ENCODE results near the gene MEF2D. TPM values are rescaled to one million over a fixed set of nuclear protein-coding genes. Genes with fewer than 3 reads are reported as not detected.

The MEF2D gene
- total RNA-seq, 1 donor from 2014 or later = 67.0 TPM

- no peak for DNase-seq (ENCODE audit: extremely low read depth, low read depth, low spot score)
These were observed 28.8 kb downstream of the MEF2D start for GRCh38 chr1:156471496-156472490.

GRCh38 chr1:156470473-156470872 is 30.1 kb downstream of the MEF2D start:
- DNase-seq (ENCODE audit: extremely low read depth, low read depth, low spot score) = no peak

GRCh38 chr1:156468693-156469345 is 31.8 kb downstream of the MEF2D start:
- no peak for DNase-seq (ENCODE audit: extremely low read depth, low read depth, low spot score)

GRCh38 chr1:156467906-156468305 is 32.7 kb downstream of the MEF2D start:
- no peak for DNase-seq (ENCODE audit: extremely low read depth, low read depth, low spot score)

GRCh38 chr1:156467385-156467784 is 33.2 kb downstream of the MEF2D start:
- DNase-seq (ENCODE audit: extremely low read depth, low read depth, low spot score) = no peak

DNA sequence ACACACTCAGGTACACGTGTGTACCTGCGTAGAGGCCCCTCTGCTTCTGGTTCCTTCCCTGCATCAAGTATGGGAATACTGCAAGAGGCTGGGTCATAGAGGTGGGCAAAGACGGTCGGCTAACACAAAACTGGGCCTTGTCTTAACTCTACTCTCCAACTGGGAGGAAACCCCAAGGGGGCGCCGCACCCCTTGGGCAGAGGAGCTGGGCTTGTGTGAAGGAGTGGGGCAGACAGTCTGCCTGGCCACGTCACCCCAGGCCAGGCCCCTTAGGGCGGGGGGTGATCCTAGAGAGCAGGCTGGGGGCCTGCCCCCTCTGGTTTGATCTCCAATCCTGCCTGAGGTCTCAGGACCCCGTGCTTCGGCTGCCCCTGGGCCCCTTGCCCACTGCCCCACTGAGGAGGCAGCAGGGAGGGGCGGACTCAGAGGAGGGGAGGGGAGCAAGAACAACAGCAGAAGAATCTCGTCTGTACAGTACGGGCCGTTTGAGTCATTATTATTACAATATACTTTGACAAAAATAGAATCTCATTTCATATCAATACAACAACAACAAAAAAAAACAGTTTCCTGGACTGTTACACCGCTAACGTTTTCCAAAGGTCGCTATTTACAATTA is 34.7 kb downstream of the MEF2D start:
- no peak for DNase-seq (ENCODE audit: extremely low read depth, low read depth, low spot score)

DNA sequence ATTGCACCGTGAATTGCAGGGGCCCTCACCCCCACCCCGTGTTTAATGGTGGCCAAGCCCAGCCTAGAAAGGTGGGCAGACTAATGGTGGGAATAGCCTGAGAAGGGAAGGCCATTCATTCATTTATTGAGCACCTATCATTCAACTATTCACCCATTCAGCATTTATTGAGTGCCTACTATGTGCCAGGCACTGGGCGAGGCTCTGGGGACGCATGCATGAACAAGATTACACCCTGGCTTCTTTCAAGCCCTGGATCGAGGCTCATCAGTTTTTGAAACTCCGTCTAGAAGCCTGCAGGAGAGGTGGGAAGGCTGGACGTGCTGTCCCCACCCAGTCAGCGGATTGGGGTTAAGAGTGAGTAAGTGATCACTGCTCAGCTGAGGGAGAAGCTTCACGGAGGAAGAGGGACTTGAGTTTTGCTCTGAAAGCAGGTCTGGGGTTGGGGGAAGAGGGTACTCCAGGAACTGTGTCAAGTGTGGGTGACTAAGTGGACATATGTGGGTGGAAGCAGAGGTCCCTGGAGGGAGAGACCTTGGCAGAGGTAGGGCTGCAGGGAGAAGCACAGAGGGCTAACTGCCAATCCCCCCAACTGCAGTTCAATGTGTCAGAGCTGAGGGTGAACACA is 35.6 kb downstream of the MEF2D start:
- no peak for DNase-seq (ENCODE audit: extremely low read depth, low read depth, low spot score)

DNA sequence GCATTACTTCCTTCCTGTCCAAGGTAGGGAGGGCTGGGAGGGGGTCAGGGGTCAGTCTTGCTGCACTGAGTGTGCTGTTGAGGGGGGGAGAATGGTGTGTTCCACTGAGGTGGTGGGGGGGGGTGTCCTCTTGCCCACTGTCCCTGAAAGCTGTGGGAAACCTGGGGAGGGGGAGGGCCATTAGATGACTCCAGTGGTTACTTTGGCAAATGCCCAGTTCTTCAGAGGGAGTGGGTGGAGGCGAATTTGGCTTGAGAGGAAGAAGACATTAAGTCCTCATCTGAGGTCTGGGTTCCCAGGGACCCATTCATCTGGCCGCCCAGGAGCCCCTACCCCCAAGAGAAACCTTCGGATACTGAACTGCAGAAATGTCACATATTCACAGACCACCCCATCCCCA is 36.2 kb downstream of the MEF2D start:
- DNase-seq (ENCODE audit: extremely low read depth, low read depth, low spot score) = no peak

DNA sequence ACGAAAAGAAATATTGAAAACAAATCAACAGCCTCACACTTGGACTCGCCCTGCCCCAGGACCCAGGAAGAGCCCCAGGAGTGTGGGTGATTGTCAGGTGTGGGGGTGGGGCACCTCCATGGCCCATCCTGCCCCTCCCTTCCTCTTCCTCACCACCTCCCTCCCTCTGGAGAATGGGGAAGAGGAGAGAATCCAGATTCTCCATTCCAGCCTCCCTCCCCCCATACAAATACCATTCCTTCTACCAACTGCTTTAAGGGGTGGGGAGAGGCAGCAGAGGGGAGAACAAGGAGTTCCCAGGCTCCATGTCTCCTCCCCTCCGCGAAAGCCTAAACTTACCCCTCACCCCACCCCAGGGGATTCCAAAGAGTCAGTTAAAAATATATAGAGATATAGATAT is 36.7 kb downstream of the MEF2D start:
- DNase-seq (ENCODE audit: extremely low read depth, low read depth, low spot score) = no peak

DNA sequence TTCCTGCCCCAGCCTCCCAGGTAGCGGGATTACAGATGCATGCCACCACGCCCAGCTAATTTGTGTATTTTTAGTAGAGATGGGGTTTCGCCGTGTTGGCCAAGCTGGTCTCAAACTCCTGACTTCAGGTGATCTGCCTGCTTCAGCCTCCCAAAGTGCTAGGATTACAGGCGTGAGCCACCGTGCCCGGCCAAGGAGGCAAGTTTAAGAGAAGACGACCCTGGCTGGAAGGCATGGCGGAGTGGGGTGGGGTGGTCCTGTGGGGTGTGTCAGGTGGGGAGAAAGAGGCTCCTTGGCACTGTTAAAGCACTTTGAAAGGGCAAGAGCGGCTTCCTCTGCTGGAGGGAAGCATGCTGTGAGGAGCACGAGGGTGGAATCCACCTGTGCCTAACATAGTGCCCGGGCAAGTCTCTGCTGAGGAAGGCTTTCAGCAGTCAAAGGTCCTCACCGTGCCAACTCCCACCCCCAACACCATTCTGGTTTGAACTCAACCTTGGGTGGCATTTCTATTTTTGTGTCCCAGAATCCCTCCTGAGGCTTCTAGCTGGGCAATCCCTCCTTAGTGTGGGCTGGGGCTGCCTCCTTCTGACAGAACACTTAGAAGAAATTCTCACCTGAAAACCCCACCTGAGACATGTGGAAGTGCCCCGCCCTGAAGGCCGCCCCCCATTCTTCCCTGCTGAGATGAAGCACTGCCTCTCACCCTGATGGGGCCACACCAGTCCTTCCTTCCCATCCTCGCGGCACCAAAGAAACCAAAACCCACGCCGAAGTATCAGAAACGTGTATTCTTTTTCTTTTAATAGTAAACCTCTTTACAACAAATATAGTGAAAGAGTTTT is 37.4 kb downstream of the MEF2D start:
- DNase-seq (ENCODE audit: extremely low read depth, low read depth, low spot score) = no peak

DNA sequence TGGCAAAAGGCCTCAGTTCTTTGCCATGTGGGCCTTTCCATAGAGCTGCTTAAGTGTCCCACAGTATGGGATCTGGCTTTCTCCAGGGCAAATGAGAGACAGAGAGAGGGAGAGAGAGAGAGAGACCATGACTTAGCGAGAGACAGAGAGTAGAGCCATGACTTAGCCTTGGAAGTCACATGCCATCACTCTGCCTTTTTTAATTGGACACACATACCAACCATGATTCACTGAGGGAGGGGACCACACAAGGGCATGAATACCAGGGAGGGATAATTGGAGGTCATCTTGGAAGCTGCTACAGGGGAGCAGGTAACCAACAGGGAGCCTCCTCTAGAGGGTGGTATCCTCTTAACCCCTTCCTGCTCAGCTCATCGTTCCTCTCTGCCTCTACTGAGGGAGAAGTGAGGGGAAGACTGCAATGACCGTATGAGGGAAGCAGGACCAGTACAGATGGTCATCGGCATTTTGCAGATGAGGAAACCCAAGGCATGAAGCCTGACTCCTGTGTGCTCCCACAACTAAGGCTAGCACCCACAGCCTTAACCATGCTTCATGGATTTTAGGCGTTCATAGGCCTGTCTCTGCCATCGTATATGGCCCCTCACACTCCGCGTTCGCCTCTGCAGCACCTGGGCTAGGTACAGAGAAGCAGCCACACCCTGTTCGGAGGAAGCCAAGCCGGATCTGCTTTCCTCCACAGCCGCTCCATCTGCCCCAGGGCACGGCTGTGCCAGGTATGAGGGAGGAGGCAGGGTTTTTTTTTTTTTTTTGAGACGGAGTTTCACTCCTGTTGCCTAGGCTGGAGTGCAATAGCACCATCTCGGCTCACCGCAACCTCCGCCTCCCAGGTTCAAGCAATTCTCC is 38.6 kb downstream of the MEF2D start:
- no peak for DNase-seq (ENCODE audit: extremely low read depth, low read depth, low spot score)

GRCh38 chr1:156461109-156461508 is 39.5 kb downstream of the MEF2D start:
- DNase-seq (ENCODE audit: extremely low read depth, low read depth, low spot score) = no peak

DNA sequence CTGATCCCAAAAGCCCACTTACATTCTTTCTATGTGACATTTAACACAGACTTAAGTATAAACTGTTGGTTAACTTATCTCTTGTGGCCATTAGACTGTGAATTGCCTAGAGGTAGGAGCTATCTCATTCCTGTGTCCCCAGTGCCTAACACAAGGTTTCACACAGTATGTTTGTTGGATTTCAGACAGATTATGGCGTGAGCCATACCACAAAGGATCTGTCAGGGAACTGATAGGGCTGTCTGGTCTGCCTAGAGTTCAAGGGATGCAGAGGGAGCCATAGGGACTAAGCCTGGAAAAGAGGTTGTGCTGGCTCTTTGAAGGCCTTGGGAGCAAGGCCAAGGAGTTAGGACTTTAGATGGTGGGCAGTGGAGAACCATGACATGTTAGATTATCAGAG is 40.0 kb downstream of the MEF2D start:
- no peak for DNase-seq (ENCODE audit: extremely low read depth, low read depth, low spot score)

DNA sequence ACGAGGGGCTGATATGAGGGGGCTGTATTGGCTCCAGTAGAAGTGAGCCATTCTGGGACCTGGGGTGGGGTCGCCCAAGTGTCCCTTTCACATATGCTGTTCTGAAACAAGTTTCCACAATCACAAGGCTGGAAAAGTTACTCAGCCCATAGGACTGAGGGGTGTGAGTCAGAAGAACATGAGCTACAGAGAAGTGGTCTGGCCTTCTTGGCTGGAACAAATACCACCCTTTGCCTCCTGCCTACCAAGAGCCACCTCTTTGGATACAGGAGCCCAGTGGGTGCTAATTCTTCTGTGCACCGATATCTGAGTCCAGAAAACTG is 42.4 kb downstream of the MEF2D start:
- DNase-seq (ENCODE audit: extremely low read depth, low read depth, low spot score) = no peak

DNA sequence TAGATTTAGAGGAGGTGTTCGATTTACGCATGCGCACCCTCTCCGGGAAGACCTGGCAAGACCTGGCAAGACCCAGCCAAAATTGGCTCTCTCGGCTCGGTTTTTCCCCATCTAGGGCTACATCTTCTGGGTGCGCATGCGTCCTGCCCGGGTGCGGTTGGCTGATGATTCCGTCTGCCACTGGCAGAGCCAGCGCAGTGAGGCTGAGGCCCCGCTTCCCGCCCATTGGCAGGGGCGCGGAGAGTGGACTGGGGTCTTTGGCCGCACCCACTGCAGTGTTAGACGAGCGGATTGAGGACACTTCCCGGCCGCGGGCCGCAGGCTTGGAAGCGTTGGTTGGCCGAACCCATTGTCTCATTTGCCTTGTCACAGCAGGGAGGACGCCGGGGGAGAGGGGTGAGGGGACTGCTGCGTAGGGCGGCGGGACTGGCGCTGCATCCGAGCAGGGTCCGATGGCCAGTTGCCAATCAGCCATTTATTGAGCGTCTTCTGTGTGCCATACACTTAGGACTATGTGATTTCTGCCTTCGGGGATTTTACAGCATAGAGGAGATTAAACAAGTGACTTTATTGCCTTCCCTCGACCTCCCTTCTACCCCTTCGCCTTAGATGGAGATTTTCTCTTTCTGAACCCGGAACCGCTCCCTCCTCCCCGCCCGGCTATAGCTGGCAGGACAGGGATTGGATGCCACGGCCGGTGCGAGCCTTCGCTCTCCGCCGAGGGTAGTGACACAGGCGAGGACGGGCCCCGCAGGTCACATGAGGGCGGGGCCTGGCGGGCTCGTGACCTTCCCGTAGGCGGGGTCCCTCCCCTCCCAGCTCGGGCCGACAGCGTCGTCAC is 43.7 kb downstream of the MEF2D start:
- DNase-seq (ENCODE audit: extremely low read depth, low read depth, low spot score) = peak; percentile 88

GRCh38 chr1:156455362-156455761 is 45.2 kb downstream of the MEF2D start:
- no peak for DNase-seq (ENCODE audit: extremely low read depth, low read depth, low spot score)

DNA sequence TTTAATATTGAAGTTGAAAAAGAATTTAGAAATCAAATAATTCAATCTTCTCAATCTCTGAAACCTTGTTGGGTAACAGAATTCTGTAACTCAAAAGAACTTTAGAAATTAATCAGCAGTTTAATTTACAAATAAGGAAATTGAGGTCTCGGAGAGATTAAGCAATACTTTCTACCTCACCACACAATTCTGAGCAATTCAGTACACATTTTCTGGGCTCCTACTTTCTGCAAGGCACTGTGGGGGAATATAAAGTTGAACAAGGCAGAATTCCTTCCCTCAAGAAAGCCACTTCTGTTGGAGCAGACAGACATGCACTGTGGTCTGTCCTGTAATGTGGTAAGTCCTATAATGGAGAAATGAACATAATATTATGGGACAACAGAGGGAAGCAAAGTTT is 47.7 kb downstream of the MEF2D start:
- DNase-seq (ENCODE audit: extremely low read depth, low read depth, low spot score) = no peak

GRCh38 chr1:156451505-156452160 is 48.9 kb downstream of the MEF2D start:
- DNase-seq (ENCODE audit: extremely low read depth, low read depth, low spot score) = no peak
